Activated B cell treated with CpG ODN at 0.5 μM for 24 hours (primary cell): ENCODE results near the gene BICRA. TPM values are rescaled to one million over a fixed set of nuclear protein-coding genes. Genes with fewer than 3 reads are reported as not detected.

Experiments
- ATAC-seq: fragments of 200-7000 bp; cut with Tn5 transposase; one replicate; pipeline ENCODE4 v1.10.0; 2021; ENCODE audit warnings: low read depth, mild to moderate bottlenecking, moderate library complexity
- CTCF ChIA-PET: fragments of 350-600 bp; sonication (Branson Sonifier 250); formaldehyde crosslinking; loops from one replicate; lab custom pipeline; 2021; ENCODE audit warnings: antibody characterized with exemption; lab: Charles Lee
- POLR2A ChIA-PET: fragments of 350-600 bp; sonication (Branson Sonifier 250); formaldehyde crosslinking; loops from one replicate; lab custom pipeline; 2021; ENCODE audit warnings: antibody characterized with exemption; lab: Charles Lee
- DNase-seq: peaks from one replicate; pipeline ENCODE4 v3.0.0; 2022
- H3K27ac Mint-ChIP-seq: one replicate; pipeline ENCODE4 v1.8.0; 2020; ENCODE audit warnings: mixed read lengths
- H3K27me3 Mint-ChIP-seq: one replicate; pipeline ENCODE4 v1.8.0; 2021; ENCODE audit warnings: mixed read lengths
- H3K36me3 Mint-ChIP-seq: one replicate; pipeline ENCODE4 v1.8.0; 2021; ENCODE audit warnings: low read depth, mixed read lengths
- H3K4me1 Mint-ChIP-seq: one replicate; pipeline ENCODE4 v1.8.0; 2021; ENCODE audit warnings: mixed read lengths
- H3K4me3 Mint-ChIP-seq: one replicate; pipeline ENCODE4 v1.8.0; 2020; ENCODE audit warnings: mild to moderate bottlenecking, mixed read lengths
- H3K9me3 Mint-ChIP-seq: one replicate; pipeline ENCODE4 v1.8.0; 2020; ENCODE audit warnings: mixed read lengths
- CTCF ChIP-seq: fragments of 200-600 bp; IDR thresholded peaks from one replicate; pipeline ENCODE4 v1.8.0; 2022; ENCODE audit warnings: antibody characterized with exemption, mild to moderate bottlenecking
- intact Hi-C: fragments of 100-400 bp; cut with micrococcal nuclease; formaldehyde crosslinking; loops from one replicate; pipeline ENCODE4 v1.15.1; 2024
- total RNA-seq: library from RNA; stranded (reverse); gene quantifications from 2 replicates; pipeline ENCODE4 v1.2.3, GENCODE V29; 2022

The BICRA gene
- total RNA-seq, 1 donor from 2014 or later = 16.0 TPM

GRCh38 chr19:47643281-47643680 is 34.3 kb downstream of the BICRA start:
- Mint-ChIP-seq H3K27me3 (no peaks in the 10 kb centered on the region), H3K9me3 (no peaks in the 10 kb centered on the region), H3K27ac (no peak overlapping the region), H3K4me3 (no peak overlapping the region), H3K36me3 (peaks cover 37% of the 10 kb centered on the region), H3K4me1 (peaks cover 18% of the 10 kb centered on the region)
- no peak for TF ChIP-seq CTCF
- ChIA-PET POLR2A (no interaction called here), CTCF (no interaction called here)
- DNase-seq = no peak
- intact Hi-C loops = no loop called here
- no peak for ATAC-seq

- ChIA-PET POLR2A (no interaction called here), CTCF (no interaction called here)
- Mint-ChIP-seq H3K36me3 (peaks cover 36% of the 10 kb centered on the region), H3K9me3 (no peaks in the 10 kb centered on the region), H3K27ac (no peak overlapping the region), H3K4me3 (no peak overlapping the region), H3K27me3 (no peaks in the 10 kb centered on the region), H3K4me1 (peaks cover 17% of the 10 kb centered on the region)
- TF ChIP-seq CTCF = no peak
- DNase-seq (no peak), ATAC-seq (no peak)
- intact Hi-C loops = no loop called here
Measured at GRCh38 chr19:47644199-47644598, 35.3 kb downstream of the BICRA start.

GRCh38 chr19:47644743-47645482 is 36.0 kb downstream of the BICRA start:
- Mint-ChIP-seq H3K9me3 (peaks cover 3% of the 10 kb centered on the region), H3K4me3 (no peak overlapping the region), H3K4me1 (peaks cover 19% of the 10 kb centered on the region), H3K36me3 (peaks cover 40% of the 10 kb centered on the region), H3K27me3 (no peaks in the 10 kb centered on the region), H3K27ac (no peak overlapping the region)
- intact Hi-C loops = no loop called here
- ChIA-PET CTCF (no interaction called here), POLR2A (no interaction called here)
- TF ChIP-seq CTCF = no peak
- ATAC-seq (no peak), DNase-seq (no peak)

- Mint-ChIP-seq H3K9me3 (peaks cover 3% of the 10 kb centered on the region), H3K4me3 (no peak overlapping the region), H3K27me3 (no peaks in the 10 kb centered on the region), H3K27ac (no peak overlapping the region), H3K4me1 (peaks cover 17% of the 10 kb centered on the region), H3K36me3 (peaks cover 51% of the 10 kb centered on the region)
- DNase-seq (no peak), ATAC-seq (no peak)
- ChIA-PET POLR2A (no interaction called here), CTCF (no interaction called here)
- no peak for TF ChIP-seq CTCF
- intact Hi-C loops = no loop called here
Measured at GRCh38 chr19:47646924-47647323, 38.0 kb downstream of the BICRA start.

- no peak for TF ChIP-seq CTCF
- Mint-ChIP-seq H3K4me1 (peaks cover 10% of the 10 kb centered on the region), H3K27ac (no peak overlapping the region), H3K27me3 (no peaks in the 10 kb centered on the region), H3K36me3 (peaks cover 66% of the 10 kb centered on the region), H3K9me3 (peaks cover 3% of the 10 kb centered on the region), H3K4me3 (no peak overlapping the region)
- DNase-seq = no peak
- POLR2A ChIA-PET = interaction anchor here (0.6 kb wide), 1 partner anchor 1246 kb away, joined by 3 read pairs; no protein-coding TSS in a partner anchor
- no peak for ATAC-seq
- CTCF ChIA-PET = no interaction called here
- intact Hi-C loops = no loop called here
Measured at GRCh38 chr19:47649588-47649987, 40.7 kb downstream of the BICRA start.
